Measurements from ENCODE around the gene GET3. TPM values are rescaled to one million over a fixed set of nuclear protein-coding genes. Genes with fewer than 3 reads are reported as not detected.

The GET3 gene
- total and polyA plus RNA-seq, 2 of the 13 experiments (the other 11 are each of a cell fraction or from before 2014, with no cell fraction given), result 57.7 to 59.4 TPM

- 0 out of 2 replicates have a peak, but pooled peaks have one; percentile 14 for TF ChIP-seq FOXP4 (CRISPR knock-in tag; IDR thresholded peaks at IDR 0.05)
- no peak for TF ChIP-seq CREBL2 (CRISPR knock-in tag; IDR thresholded peaks at IDR 0.05; ENCODE audit: borderline replicate concordance)
- no peak for TF ChIP-seq ZBTB10 (CRISPR knock-in tag; IDR thresholded peaks at IDR 0.05; ENCODE audit: borderline replicate concordance)
- TF ChIP-seq ZBTB44 (CRISPR knock-in tag; IDR thresholded peaks at IDR 0.05), result no peak
- no peak; the same call in 1 of the 2 replicates for TF ChIP-seq E2F2 (CRISPR knock-in tag; IDR thresholded peaks at IDR 0.05; ENCODE audit: borderline replicate concordance)
- TF ChIP-seq HOXA5 (CRISPR knock-in tag; IDR thresholded peaks at IDR 0.05), result no peak
- TF ChIP-seq CEBPG (CRISPR knock-in tag; IDR thresholded peaks at IDR 0.05), result no peak
- TF ChIP-seq NFE2 (CRISPR knock-in tag; IDR thresholded peaks at IDR 0.05), result no peak
- TF ChIP-seq HDAC6 (IDR thresholded peaks at IDR 0.05; ENCODE audit: low read depth, low read length), result no peak
- no peak for TF ChIP-seq MEIS2 (CRISPR knock-in tag; IDR thresholded peaks at IDR 0.05)
- no peak for TF ChIP-seq SOX13 (IDR thresholded peaks at IDR 0.05)
- no peak for TF ChIP-seq SOX13 (CRISPR knock-in tag; conservative IDR thresholded peaks at IDR 0.05 in 1 of 2, IDR thresholded peaks at IDR 0.05 in 1 of 2)
- no peak for TF ChIP-seq ZSCAN25 (CRISPR knock-in tag; IDR thresholded peaks at IDR 0.05)
- peak; percentile 37; the same call in 1 of the 2 replicates for TF ChIP-seq NCOR1 (IDR thresholded peaks at IDR 0.05; ENCODE audit: borderline replicate concordance, low read length)
- TF ChIP-seq ARID2 (CRISPR knock-in tag; IDR thresholded peaks at IDR 0.05; ENCODE audit: borderline replicate concordance), result no peak
- no peak for TF ChIP-seq CENPT (CRISPR knock-in tag; IDR thresholded peaks at IDR 0.05; ENCODE audit: low read depth)
- TF ChIP-seq ETV5 (CRISPR knock-in tag; IDR thresholded peaks at IDR 0.05; ENCODE audit: borderline replicate concordance), result no peak
- TF ChIP-seq CHD4 (IDR thresholded peaks at IDR 0.05; ENCODE audit: borderline replicate concordance, low read length), result no peak
- TF ChIP-seq ZFAT (CRISPR knock-in tag; conservative IDR thresholded peaks at IDR 0.05), result no peak
- no peak; a peak in 1 of 4 replicates for TF ChIP-seq EP300 (IDR thresholded peaks at IDR 0.05; ENCODE audit: low read depth in 2 of 2, low read length in 2 of 2)
- no peak for TF ChIP-seq EP300 (CRISPR knock-in tag; IDR thresholded peaks at IDR 0.05; ENCODE audit: borderline replicate concordance)
- no peak for TF ChIP-seq NFKBIZ (CRISPR knock-in tag; IDR thresholded peaks at IDR 0.05)
Observed at GRCh38 chr19:12736995-12737834, at the start of gene GET3 (continued).

Data from HepG2 (cell line).